ENCODE data around the gene QPCT.
"Not testable (repeated sequence)": the region's sequence is repeated elsewhere in the genome, so short reads cannot be mapped to it uniquely, and the experiment has no call there.

The QPCT gene

DNA sequence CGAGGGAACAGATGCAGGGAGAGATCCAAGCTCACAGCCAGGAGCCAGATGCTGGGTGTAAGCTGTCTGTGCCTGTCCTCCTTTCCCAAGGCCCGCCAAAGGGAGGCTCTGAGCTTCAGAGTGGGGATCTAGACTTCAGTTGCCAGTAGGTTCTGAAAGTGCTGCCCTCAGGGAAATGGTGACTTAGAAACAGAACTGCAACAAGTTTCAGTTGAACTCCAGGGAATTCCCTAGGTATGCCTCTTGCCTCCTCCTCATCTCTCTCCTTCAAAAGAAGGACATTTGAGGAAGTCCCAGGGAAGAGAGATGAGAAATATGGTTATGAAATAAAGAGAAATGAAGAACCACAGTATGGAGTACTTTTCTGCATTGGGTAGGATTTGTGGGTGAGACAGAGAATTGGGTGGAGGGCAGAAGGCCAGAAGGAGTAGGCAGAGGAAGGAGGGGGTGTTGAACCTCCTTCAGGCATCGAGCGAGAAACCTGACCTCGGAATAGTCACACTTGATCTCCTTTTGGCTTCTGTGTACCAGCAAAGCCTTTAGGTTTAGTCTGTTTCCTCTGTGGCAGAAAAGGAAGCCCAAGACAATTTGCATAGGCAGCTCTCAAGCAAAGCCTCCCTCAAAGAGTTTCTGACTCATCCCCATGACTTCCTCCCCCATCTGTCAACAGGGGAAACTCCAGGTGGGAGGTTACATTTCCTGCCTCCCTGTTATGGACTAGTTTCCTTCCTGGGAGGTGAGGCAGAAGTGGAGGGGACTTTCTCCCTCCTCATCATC is 45.7 kb downstream of the QPCT start:
- DNase-seq (ENCODE audit: low read depth, low spot score) = no peak

DNA sequence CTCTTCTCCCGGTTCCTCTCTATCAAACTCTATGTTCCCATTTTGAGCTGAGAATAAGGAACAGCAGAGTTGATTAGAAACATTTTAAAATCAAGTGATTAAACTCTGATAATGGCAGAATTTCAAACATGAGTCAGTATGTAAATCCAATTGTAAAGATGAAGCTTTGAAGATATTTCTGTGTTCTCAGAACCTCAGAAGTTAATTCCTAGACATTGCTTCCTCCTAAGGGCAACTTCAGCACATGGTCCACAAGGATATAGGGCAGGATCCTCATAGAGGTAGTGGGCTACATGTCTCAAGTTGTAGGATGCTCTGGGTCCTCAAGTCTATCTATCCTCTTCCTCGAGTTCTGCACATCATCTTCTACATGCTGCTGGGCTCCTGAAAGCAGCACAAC is 46.3 kb downstream of the QPCT start:
- no peak for DNase-seq (ENCODE audit: low read depth, low spot score)

DNA sequence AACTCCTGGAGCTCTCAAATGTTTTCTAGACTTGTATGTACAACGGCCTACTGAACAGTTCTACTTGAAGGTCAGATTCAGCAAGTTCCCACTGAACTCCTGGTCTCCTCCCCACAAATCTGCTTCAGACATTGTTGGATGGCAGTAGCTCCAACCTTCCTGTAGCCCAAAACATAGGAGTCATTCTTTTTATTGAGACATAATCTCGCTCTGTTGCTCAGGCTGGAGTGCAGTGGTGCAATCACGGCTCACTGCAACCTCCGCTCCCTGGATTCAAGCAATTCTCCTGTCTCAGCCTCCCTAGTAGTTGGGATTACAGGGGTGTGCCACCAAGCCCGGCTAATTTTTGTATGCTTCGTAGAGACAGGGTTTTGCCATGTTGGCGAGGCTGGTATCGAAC is 47.3 kb downstream of the QPCT start:
- no peak for DNase-seq (ENCODE audit: low read depth, low spot score)

DNA sequence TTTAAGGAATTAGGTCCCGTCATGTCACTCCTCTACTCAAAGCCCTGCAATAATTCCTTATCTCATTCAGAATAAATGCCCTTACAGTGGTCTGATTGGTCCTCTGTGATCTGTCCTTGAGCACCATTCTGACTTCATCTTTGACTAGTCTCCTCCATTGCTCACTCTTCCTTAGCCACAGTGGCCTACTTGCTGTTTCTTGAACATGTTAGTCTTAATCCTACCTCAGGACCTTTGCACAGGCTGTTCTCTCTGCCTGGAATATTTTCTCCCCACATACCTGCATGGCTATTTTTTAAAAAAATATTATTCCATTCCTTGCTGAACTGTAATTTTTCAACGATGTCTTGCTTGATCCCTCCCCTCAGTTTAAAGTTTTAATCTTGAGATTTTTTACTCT is 48.0 kb downstream of the QPCT start:
- DNase-seq (ENCODE audit: low read depth, low spot score) = no peak

DNA sequence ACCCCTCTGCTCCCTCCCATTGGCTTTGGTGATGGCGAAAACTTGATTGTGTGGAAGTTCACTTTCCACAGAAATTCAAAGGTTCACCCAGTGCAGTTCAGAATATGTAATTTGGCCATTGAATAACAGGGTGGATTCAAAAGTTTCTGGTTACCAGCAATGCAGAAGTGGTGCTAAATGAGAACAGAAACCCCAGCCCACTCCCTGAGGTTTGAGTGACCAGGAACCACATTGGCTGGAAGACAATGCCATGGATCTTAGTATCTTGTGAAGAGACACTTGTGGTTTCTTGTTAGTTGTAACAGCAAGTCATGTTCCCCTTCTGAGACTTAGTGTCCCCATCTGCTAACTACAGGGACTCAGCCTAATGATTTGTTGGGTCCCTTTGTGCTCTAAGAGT is 49.8 kb downstream of the QPCT start:
- no peak for DNase-seq (ENCODE audit: low read depth, low spot score)

DNA sequence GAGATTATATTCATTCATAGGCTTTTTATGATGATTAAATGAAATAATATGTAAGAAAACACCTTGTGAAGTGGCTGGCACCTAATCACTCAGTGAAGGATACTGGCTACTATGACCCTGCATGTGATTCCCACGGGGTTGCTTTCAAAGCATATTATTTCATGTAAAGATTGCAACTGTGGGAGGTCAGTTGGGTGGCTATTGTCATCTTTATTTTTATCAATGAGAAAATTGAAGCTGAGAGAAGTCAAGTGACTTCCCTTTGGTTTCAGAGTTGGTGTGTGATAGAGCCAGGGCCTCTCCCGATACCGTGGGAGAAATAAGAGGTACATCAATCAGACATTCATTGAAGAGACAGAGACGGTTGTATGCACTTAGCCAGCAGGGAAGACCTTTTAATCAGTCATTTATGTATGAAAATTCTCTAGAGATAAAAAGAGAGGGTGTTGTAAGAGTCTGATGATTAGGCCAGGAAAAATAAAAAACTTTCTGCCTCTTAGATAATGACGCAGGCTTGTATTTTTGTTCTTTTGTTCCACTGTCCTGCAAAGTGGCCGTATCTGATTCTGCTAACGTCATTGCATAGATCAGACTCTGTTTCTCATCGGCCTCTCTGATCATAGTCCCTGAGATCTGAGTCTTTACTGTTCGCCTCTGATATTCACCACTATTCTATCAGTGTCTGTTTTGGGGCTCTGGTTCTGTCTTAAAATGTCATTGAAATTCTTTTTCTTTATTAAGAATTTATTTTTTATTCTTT is 50.5 kb downstream of the QPCT start:
- no peak for DNase-seq (ENCODE audit: low read depth, low spot score)

DNA sequence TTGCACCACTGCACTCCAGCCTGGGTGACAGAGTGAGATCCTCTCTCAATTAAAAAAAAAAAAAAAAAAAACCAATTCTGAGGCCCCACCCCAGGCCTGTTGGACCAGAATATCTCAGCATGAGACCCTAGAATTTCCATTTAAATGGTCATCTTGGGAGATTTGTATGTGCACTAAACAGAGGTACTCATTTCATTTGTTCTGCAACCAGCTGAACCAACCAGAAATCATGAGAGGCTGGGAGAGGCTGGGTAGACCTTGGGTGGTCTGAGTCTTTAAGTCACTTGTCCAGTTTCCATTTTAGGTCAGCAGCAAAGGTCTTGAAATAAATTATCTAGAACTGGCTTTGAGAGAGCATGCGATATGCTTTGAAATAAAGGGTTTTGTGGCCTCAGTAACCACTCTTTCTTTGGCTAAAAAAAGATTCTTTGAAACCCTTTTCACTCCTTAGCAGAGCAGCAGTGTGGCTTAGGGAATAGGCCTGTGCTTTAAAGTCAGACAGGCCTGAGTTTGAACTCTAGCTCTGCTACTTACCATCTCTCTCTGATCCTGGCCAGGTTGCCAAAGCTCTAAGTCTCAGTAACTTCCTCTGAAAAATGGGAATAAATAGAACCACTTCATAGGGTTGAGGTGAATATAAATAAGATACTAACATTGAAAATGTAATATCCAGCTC is 52.6 kb downstream of the QPCT start:
- DNase-seq (ENCODE audit: low read depth, low spot score) = no peak

DNA sequence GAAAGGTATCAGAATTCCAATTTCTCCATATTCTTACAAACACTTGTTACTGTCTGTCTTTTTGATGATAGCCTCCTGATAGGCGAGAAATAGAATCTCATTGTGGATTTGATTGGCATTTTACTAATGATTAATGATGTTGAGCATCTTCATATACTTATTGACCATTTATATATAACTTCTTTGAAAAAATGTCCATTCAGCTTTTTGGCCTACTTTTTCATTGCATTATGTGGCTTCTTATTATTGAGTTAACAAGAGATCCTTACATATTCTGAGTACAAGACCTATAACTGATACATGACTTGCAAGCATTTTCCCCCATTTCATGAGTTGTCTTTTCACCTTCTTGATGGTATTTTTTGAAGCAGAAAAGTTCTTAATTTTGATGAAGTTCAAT is 54.6 kb downstream of the QPCT start:
- no peak for DNase-seq (ENCODE audit: low read depth, low spot score)

DNA sequence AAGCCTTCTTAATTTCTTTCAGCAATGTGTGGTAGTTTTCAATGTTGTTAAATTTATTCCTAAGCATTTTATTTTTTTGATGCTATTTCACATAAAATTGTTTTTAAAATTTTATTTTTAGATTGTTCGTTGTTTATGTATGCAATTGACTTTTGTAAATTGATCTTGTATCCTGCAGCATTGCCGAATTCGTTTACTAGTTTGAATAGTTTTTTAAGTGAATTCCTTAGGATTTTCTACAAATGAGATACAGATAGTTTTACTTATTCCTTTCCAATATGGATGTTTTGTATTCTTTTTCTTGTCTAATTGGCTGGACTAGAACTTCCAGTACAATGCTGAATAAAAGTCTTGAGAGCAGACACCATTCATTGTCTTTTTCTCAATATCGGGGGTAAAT is 55.6 kb downstream of the QPCT start:
- no peak for DNase-seq (ENCODE audit: low read depth, low spot score)

DNA sequence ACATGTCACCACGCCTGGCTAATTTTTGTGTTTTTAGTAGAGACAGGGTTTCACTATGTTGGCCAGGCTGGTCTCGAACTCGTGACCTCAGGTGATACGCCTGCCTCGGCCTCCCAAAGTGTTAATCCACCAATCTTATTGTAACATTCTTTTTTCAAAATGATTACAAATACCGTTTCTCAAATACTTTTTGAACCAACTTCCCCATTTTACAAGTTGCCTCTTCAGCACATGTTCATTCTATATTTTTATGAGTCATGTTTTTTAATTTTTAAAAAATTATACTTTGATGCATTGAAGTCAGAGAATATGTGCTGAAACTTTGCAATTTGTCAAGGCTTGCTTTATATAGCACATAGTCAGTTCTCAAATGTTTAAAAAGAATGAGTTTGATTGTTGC is 58.2 kb downstream of the QPCT start:
- DNase-seq (ENCODE audit: low read depth, low spot score) = no peak

DNA sequence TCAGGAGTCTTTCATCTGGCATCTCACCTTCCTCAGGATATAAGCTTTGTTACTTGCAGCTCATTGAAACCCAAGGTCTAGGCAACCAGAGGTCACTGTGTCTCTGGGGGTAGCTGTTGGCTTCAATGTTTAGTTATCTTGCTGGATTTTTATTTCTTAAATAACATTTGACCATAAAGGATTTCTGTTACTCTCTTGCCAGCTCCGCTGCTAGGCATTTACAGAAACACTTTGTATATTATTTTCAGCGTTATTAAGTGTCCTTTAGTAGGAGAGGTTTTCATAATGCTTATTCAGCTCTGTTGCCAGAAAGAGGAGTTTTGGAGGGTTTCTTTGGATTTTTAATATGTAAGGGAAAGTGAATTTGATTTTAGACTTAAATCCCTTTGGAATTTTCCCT is 61.4 kb downstream of the QPCT start:
- no peak for DNase-seq (ENCODE audit: low read depth, low spot score)

DNA sequence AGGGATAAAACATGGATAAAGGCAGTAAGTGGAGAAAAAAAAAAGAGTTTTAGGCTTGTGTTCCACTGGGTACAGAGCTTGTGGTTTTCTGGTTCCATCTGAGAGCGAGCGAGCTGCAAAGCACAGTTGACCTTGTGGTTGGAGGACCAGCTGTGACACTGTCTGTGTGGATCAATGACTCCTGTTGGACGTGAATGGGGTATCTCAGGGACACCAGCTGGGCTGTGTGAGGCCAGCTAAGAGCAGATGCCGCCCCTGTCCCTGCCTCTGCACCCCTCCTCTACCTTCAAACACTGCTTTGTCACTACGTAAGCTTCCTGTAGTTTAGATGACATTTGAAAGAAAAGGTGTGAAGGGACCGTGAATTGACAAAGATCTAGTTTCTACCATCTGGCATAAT is 67.8 kb downstream of the QPCT start:
- no peak for DNase-seq (ENCODE audit: low read depth, low spot score)

DNA sequence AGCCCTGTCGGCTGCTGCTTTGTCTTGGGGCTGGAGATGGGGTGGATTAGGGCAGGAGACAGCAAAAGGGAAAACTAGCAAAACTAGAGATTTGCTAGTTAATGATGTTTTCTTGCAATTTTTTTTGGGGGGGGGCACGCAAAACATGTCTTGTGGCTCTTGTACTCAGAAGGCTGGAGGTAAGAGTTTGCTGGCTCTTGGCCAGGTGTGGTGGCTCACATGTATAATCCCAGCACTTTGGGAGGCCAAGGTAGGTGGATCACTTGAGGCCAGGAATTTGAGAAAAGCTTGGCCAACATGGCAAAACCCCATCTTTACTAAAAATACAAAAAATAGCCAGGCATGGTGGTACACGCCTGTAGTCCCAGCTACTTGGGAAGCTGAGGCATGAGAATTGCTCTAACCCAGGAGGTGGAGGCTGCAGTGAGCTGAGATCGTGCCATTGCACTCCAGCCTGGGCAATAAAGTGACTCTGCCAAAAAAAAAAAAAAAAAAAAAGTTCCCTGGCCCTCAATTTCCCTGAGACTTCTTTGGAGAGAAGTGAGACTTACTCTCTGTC is 69.6 kb downstream of the QPCT start:
- DNase-seq (ENCODE audit: low read depth, low spot score) = not testable (repeated sequence)

DNA sequence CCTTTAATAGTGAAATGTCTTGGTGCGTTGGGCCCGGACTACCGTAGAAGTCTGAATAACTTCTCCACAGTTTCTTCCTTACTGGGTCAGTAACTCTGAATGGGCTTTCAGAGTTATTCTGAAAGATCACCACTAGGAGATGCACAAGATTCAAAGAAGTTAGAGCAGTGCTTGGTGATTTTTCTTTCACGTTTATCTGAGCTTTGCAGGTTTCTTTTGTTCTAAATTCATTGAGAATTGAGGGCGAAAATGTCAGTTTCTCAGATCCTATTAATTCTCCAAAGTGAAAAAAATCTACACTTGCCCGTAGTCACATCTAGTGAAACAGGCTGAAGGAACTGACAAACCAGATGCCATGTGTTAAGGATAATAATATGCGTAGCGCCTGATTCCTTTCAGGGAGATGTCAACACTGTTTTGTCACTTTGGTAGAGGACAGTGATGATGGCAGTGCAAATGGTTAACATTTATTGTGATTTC is 70.1 kb downstream of the QPCT start:
- DNase-seq (ENCODE audit: low read depth, low spot score) = no peak

DNA sequence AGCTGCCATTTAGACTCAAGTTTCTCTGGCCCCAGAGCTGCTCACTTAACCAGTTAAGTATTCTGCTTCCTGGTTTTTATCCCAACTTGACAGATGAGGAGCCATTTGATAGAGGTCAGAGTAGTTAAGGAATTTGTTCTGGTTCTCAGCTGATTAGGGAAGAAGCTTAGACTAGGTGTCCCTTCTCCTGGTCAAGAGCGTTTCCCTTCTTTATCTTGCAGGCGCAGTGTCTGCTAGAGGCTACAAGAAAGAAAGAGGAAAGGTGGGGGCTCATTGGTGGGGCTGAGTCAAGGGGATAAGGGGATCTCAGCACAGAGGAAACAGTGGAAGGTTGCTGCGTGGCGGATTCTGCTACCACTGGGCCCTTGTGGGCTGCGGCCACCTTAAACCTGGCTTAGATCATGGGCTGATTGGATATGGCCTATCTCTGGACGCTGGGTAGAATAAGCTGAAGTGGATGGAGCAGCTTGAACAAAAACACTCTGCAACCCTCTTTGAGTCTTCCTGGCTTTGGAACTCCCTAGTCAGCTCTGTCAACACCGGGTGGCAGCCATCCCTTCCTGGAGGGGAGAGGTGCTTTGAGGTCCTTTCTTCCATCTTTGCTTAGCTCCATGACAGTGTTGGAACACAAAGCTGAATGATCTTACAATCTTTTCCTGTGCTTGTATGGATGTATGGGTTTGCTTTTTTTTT is 70.8 kb downstream of the QPCT start:
- no peak for DNase-seq (ENCODE audit: low read depth, low spot score)

DNA sequence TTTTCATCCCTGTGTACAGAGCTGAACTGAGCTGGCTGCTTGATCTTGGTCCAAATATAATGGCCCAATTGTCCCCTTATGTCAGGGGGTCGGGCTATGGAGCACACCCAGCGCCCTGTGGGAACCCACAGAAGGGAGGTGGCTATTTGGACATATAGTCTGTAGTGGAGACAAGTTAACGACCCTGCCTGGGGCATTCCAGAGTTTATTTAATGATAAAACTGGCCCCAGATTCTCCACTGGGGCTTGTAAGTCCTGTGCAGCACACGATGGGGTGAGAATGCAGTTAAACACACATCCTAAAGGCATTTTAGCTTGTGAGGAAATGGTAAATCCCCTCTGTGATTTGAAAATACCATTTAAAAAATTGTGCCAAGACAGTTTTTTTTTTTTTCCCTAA is 72.9 kb downstream of the QPCT start:
- DNase-seq (ENCODE audit: low read depth, low spot score) = no peak

DNA sequence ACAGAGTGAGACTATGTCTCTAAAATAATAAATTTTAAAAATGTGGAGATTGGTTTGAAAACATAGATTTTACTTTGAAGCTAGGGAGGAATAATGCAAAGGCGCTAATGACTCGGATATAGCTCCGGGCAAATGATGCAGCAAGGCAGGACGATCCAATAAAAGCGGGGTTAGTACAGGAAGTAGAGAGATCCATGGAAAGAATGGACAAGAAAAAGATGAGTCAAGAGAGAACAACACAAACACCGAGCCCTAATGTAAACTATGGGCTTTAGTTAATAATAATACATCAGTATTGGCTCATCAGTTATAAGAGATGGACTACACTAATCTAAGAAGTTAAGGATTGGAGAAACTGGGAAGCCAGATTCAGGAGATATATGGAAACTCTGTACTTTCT is 74.5 kb downstream of the QPCT start:
- no peak for DNase-seq (ENCODE audit: low read depth, low spot score)

DNA sequence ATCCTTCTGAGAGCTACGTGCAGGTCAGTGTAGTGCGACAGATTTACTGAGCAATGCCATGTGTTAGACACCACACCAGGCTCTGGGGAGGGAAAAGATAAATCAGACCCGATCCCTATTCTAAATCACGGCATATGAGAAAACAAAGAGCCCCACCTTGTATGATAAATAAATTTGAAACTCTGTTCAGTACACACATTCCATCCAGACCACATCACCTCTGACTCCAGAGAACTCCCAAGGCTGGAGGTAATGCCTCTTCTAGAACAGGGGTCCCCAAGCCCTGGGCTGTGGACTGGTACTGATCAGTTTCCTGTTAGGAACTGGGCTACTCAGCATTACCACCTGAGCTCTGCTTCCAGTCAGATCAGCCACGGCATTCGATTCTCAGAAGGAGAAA is 77.3 kb downstream of the QPCT start:
- no peak for DNase-seq (ENCODE audit: low read depth, low spot score)

DNA sequence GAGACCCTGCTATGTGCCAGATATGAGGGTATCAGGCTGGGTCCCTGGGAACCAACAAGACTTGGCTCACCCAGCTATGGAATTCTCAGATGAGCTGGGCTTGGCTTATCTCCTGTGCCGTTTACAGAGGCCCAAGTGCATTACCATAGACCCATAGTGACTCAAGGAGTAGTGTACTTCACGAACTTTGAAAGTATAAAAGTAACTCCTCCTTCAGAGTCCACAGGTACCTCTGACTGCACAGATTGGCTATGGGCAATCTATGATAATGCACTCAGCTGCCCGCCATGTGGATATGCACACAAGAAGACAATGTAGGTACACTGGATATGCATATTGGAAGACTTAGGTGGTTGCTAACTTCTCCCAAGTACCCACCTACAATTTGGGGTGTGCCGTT is 78.4 kb downstream of the QPCT start:
- no peak for DNase-seq (ENCODE audit: low read depth, low spot score)

Measured in brain pericyte (primary cell).